Stimulated activated CD4-positive, alpha-beta T cell treated with anti-CD3 and anti-CD28 coated beads, TNF-alpha, amount 100 ng/mL, for 24 hours (primary cell): ENCODE measurements around the gene P2RY8.
"Not testable (repeated sequence)": the region's sequence is repeated elsewhere in the genome, so short reads cannot be mapped to it uniquely, and the experiment has no call there.

Experiments used
- DNase-seq, 3 experiments: peaks; one replicate each; pipeline ENCODE4 v3.0.0-alpha.2; 2020; ENCODE audit warnings: low read depth in 3 of 3

The P2RY8 gene

DNA sequence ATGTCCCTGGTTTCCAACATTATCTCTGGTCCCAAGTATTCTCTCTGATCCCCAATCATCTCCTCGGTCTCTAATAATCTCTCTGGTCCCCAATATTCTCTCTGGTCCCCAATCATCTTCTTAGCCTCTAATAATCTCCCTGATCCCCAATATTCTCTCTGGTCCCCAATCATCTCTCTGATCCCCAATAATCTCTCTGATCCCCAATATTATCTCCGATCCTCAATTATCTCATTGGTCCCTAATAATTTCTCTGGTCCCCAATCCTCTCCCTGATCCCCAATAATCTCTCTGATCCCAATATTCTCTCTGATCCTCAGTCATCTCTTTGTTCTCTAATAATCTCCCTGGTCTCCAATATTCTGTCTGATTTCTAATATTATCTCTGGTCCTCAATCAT lies 16.6 kb downstream of the P2RY8 start:
- no peak for DNase-seq

DNA sequence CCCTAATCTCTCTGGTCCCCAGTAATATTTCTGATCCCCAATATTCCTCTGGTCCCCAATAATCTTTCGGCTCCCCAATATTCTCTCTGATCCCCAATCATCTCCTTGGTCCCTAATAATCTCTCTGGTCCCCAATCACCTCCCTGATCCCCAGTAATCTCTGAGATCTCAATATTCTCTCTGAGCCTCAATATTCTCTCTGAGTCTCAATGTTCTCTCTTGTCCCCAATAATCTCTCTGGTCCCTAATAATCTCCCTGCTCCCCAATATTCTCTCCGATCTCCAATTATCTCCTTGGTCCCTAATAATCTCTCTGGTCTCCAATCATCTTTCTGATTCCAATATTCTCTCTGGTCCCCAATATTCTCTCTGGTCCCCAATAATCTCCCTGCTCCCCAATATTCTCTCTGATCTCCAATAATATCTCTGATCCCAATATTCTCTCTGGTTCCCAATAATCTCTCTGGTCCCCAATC lies 17.9 kb downstream of the P2RY8 start:
- no peak for DNase-seq

DNA sequence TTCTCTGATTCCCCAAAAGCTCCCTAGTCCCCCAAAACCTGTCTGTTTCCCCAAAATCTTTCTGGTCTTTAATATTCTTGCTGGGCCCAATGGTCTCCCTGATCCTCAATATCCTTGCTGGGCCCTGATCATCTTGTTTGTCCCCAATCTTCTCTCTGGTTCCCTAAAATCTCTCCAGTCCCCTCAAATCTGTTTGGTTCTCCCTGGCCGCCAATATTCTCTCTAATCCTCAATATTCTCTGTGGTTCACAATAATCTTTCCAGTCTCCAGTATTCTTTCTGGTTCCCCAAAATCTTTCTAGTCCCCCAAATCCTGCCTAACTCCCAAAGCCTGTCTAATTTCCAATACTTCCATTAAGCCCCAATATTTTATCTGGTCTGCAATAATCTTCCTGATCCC lies 18.5 kb downstream of the P2RY8 start:
- DNase-seq: no peak

DNA sequence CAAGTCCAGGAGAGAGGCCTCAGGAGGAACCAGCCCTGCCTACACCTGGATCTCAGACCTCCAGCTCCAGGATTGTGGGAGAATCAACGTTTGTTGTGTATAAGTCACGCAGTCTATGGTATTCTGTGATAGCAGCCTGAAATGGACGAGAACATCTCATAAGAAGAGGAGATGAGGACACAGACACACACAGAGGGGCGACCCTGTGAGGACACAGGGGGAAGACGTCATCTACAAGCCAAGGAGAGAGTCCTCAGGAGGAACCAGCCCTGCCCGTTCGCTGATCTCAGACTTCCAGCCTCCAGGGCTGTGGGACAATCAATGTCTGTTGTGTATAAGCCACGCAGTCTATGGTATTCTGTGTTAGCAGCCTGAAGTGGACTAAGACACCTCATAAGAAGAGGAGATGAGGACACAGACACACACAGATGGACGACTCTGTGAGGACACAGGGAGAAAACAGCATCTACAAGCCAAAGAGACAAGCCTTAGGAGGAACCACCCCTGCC lies 20.3 kb downstream of the P2RY8 start:
- DNase-seq: no peak

DNA sequence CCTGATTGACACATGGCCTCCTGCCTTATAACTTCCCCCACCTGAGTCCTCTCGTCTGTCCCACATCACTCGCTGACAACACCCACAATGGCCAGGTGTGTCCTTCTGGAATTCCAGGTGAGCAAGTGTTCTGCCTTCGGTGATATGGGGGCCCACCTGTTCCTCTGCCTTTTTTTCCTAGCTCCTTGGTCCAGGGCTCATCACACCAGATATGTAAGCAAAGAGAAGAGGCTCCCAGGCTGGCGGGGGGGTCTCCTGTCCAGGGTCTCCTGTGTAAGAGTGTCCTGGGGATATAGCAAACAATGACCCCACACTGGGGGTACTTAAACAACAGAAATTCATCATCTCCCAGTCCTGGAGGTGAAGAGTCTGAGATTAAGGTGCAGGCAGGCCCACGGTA lies 25.2 kb downstream of the P2RY8 start:
- DNase-seq: no peak

DNA sequence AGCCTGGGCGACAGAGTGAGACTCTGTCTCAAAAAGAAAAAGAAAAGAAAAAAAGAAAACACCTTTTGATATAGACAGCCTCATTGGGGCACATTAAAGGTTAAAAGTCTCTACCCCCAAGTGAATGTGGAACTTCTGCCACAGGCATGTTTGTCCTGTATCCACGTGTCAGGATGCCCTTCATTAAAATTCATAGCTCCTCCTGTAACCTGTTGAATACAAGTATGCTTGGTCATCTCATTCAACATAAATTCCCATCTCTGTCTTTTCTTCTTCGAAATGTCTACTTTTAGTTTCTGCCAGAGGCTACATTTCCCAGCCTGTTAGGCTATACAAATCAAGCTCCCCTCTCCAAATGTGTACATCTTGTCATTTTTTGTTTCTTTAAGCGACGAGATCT lies 25.8 kb downstream of the P2RY8 start:
- DNase-seq: no peak

DNA sequence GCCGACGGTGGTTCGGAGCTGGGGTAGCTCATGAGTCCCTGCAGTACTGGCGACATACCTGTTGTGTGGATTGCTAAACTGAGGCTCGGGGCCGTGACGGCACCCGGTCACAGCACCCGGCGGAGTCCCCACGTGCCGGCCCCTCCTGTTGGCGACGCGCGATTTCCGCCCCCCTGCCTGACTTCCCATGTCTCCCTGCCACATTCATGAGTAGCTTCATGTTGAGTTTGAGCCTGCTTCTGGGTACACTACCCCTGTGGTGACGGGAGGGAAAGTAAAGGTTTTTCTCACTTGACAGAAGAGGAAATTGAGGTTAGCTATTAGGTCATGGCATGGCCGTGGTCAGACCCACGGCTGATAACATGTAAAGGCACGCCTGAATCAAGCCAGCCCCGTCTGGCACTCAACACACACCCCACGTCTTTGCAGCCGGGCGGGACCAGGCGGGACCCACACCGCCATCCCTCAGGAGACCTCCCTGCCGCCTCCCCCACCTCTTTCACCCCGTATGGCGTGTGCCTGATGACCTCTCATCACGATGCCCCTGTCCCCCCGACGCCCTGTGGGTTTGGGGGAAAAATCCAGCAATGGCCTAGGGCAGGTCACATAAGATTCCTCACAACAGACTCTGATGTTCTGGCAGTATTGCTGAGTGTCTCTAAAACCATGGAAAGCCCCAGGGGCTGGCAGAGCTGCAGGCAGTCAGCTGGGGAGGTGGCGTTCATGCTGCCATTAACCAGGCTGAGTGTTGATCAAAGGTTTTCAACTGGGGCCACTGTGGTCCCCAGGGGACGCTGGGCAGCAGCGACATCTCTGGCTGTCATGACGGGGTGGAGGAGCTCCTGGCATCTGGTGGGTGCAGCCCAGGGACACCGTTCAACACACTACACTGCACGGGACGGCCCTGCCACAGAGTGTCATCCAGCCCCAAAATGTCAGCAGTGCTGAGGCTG lies 29.2 kb downstream of the P2RY8 start:
- no peak for DNase-seq

DNA sequence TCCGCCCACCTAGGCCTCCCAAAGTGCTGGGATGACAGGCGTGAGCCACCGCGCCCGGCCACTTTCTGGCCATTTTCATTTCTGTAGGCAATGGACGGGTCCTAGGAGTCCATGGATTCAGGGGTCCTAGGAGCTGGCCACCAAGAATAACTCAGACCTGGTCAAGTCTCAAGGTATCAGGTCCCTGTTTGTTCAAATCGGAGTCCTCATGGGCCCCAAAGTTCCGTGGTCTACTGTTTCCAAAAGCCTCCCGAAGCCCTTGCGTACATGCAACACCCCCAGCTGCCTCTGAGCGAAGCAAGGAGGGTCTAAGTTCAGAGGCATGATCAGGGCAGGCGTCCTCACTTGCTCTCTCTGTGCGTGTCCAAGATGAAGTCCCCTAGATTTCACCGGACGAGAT lies 30.1 kb downstream of the P2RY8 start:
- no peak for DNase-seq

DNA sequence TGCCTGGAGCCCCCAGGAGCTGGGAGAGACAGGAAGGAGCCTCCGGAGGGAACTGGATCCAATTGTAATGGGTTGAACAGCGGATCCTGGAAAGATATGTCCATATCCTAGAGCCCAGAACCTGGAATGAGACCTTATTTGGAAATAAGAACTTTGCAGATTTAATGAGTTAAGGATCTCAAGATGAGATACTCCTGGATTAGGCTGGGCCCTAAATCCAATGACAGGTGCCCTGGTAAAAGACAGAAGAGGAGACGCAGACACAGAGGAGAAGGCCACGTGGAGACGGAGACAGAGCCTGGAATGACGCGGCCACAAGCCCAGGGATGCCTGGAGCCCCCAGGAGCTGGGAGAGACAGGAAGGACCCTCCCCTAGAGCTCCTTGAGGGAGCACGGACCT lies 34.1 kb downstream of the P2RY8 start:
- DNase-seq: no peak

DNA sequence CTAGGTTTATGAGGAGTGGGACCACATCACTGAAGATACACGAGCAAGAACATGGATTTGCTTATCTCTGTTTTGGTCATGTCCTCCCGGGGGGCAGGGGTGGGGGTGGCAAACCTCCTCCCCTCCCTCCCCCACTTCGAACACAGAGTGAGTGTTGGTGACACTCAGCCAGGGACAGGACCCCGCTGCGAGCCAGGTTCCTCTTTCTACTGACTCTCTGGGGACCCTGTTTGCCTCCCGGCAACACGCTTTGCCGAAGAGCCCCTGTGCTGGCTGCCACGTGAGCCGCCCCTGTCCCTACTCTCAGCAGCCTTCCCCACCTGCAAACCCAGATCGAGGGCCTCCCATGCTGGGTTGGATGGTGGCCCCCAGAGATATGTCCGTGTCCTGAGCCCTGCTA lies 34.7 kb downstream of the P2RY8 start:
- no peak for DNase-seq

DNA sequence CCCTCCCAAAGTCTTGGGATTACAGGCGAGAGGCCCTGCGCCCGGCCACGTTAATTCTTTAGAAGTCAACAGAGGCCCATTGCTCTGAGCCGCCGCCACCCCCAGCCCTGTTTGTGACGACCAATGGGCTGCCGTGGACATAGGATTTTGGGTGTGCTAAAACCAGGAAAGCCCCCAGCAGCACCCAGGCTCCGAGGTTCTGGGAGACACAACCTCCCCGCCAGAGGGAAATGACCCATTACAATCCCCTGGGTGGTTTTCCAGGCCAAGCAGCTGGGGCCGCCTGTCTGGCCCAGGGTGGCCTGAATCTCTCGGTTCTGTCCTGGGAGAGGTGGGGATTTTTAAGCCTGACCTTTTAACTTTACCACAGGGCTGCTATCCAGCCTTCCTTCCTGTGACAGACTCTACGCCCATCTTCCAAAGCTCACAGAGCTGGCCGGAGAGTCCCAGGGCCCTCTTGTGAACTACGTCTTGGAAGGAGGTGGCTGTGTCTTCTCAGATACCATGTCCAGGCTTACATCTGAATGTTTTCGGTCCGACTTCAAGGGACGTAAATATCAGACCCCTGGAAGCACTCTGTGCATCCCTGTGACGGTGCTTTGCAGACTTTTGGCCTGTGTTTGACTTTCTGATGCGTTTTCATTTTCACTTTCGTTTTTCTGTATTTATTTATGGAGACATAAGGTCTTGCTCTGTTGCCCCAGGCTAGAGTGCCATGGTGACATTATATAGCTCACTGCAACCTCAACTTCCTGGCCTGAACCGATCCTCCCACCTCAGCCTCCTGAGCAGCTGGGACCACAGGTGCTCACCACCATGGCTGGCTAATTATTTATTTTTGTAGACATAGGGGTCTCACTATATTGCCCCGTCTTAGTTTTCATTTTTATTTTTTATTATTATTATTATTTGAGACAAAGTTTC lies 36.0 kb downstream of the P2RY8 start:
- no peak for DNase-seq

DNA sequence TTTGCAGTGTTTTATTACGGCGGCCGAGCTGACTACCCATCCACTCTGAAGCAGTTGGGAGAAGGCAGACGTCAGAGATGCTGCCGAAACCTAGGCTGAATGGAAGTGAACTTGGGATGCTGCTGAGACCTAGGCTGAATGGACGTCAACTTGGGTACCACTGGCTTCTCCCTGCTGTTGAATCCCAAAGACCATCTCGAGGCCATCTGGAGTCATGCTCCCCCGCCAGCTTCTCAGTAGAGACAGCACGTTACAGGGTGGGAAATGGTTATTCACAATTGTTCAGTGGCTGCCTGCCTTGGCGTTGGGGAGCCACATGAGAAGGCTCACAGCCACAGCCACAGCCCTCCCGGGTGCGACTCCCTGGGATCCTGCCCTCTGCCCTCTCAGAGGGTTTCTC lies 40.9 kb downstream of the P2RY8 start:
- no peak for DNase-seq

DNA sequence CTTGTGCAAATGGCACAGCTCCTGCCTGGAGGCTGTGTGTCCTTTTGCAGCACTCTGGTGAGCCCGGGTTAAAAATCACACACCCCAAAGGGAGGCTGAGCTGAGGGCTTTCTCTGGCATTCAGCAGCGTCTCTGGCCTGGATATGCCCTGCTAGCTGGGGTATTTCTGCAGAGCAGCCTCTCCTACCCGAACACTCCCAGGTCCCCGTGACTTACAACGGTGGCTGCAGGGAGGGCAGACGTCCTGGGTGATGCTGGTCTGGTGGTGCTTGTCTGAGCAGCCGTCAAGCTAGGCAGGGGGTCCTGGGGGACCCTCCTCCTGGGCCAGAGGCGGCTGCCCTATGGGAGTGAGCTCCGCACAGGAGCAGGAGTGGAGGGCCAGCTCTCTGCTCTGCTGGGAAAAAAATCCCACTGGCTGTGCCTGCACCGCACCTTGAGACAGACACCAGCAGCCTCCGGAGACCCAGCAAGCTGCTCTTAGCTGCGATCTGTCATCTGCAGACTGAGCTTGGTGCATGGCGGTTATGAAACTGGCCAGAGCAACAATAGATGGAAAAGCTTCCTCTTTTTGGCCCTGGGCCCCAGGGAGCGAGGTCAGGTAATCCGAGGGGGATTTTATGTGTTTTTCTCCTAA lies 43.0 kb downstream of the P2RY8 start:
- DNase-seq: no peak

DNA sequence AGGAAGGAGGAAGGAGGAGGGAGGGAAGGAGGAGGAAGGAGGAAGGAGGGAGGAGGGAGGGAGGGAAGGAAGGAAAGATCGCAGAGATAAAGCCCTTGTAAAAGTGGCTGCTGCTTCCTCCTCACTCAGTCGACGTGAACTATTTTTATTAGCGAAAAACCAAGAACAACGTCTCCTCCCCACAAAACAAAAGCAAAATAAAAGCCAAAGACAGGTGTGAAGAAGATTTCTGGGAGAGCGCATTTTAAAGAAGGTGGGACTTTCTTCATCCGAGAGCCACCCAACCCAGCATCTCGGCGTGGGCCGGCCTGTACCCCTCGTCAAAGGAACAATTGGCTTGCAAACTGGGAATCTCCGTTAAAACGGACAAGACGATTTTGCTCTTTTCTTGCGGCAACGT lies 43.6 kb downstream of the P2RY8 start:
- no peak for DNase-seq

DNA sequence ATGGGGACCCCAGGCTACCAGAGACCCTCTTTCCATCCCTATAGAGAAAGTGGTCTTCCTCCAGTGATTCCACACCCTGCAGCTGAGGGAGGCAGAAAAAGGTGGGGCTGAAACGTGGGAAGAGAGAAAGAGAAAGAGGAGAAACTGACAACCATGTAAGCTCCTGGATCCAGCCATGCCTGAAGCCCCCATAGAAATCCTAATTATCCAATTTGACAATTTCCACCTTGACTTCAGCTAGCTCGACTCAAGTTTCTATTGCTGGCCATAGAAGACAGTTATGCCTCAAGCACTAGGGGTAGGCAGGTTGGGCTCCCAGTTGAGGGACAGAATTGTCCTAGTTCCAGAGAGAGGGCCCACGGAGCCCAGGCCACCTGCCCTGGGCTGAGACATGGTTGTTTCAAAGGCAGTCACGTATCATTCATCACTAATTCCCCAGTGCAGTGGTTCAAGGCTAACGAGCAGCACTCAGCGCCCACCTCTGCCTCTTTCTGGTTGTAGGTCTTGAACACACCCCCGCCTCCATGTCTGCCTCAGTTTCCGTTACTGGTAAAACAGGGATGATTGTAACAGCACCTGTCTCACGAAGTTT lies 44.5 kb downstream of the P2RY8 start:
- no peak for DNase-seq

DNA sequence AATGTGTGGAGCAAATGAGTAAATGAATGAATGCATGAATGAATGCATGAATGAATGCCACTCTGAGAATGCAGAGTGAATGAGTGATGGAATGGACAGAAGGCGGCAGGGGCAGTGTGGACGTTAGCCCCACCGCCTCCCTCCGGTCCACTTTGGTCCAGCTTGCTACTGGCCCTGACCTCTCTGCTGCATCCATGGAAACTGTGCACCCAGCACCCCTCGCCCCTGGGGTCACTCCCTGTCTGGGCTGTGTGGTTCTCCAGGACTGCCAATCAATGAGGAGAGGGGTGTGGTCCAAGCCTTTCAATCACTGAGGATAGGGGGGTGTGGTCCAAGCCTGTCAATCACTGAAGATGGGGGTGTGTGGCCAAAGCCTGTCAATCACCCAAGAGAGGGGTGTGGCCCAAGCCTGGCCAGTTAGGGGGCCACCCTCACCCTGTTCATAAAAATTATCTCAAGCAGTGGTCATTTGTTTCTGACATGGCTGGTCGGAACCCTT lies 45.1 kb downstream of the P2RY8 start:
- DNase-seq: peak in 1 of 3 experiments; percentile 40

DNA sequence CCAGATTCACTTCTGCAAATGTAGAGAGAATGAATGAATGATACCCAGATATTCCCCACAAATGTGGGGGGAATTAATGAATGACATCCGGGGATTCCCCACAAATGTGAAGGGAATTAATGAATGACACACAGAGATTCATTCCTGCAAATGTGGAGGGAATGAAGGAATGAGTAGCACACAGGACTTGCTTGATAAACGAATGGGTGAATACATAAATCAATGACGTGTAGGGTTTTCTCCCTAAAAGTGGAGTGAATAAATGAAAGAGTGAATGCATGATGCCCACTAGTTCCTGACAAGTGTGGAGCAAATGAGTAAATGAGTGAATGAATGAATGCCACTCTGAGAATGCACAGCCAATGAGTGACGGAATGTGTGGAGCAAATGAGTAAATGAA lies 45.7 kb downstream of the P2RY8 start:
- DNase-seq: not testable (repeated sequence)

DNA sequence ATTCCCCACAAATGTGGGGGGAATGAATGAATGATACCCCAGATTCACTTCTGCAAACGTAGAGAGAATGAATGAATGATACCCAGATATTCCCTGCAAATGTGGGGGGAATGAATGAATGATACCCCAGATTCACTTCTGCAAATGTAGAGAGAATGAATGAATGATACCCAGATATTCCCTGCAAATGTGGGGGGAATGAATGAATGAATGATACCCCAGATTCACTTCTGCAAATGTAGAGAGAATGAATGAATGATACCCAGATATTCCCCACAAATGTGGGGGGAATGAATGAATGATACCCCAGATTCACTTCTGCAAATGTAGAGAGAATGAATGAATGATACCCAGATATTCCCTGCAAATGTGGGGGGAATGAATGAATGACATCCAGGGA lies 46.3 kb downstream of the P2RY8 start:
- not testable (repeated sequence) for DNase-seq

DNA sequence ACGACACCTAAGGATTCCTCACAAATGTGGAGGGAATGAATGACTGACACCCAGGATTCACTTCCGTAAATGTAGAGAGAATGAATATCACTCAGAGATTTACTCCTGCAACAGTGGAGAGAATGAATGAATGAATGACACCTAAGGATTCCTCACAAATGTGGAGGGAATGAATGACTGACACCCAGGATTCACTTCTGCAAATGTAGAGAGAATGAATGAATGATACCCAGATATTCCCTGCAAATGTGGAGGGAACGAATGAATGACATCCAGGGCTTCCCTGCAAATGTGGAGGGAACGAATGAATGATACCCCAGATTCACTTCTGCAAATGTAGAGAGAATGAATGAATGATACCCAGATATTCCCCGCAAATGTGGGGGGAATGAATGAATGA lies 47.6 kb downstream of the P2RY8 start:
- not testable (repeated sequence) for DNase-seq

DNA sequence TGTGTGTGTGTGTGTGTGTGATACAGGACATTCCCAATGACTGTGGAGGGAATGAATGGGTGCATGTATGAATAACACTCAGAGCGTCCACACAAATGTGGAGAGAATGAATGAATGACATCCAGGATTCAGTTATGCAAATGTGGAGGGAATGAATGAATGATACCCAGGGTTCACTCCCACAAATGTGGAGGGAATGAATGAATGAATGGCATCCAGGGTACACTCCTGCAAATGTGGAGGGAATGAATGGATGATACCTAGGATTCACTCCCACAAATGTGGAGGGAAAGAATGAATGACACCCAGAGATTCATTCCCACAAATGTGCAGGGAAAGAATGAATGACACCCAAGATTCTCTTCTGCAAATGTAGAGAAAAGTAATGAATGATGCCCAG lies 48.2 kb downstream of the P2RY8 start:
- DNase-seq: no peak

DNA sequence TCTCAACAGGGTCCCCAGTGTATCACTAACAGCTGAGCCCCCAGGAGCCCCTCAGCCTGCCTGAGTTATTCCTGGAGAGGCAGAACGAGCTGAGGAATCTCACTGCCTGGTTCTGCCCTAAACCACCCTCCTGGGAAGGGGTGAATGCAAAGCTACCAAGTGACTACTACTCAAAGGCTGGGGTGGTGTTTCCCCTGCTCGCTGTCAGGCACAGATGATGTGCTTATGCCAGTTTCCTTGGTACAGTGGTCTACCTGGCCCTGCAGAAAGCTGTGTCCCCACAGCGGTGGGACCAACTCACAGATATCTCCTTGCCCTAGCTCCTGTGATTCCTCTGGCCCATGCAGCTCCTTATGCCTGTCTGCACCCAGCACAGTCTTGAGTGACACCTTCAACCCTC lies 48.8 kb downstream of the P2RY8 start:
- DNase-seq: no peak
